Caco-2 (cell line): ENCODE data around the gene KIF1B. TPM values are rescaled to one million over a fixed set of nuclear protein-coding genes. Genes with fewer than 3 reads are reported as not detected.
"Not testable (repeated sequence)": the region's sequence is repeated elsewhere in the genome, so short reads cannot be mapped to it uniquely, and the experiment has no call there.

ENCODE experiments used
- BruUV-seq: library from RNA; stranded (reverse); fragments of 400-500 nt; replicated peaks from 2 replicates; lab custom pipeline; 2021; lab: Mats Ljungman, UMichigan
- CTCF ChIA-PET: fragments of 300-600 bp; sonication (Branson Sonifier 250); formaldehyde crosslinking; loops from one replicate; lab custom pipeline; 2022; ENCODE audit warnings: antibody characterized with exemption; lab: Charles Lee
- POLR2A ChIA-PET: fragments of 300-600 bp; sonication (Branson Sonifier 250); formaldehyde crosslinking; loops from one replicate; lab custom pipeline; 2022; ENCODE audit warnings: antibody characterized with exemption; lab: Charles Lee
- DNase-seq, 2 experiments: peaks; one replicate each; pipeline versions ENCODE4 v3.0.0 to v3.0.0-alpha.2; 2020 to 2022
- H3K27me3 ChIP-seq: replicated peaks from 2 replicates; pipeline ENCODE4 v1.6.0; 2011; ENCODE audit warnings: low read length; ENCODE audit not compliant: control insufficient read depth, insufficient read depth
- H3K36me3 ChIP-seq: 2 replicates; pipeline ENCODE4 v1.5.1; 2011; ENCODE audit warnings: low read length; ENCODE audit not compliant: control insufficient read depth, insufficient read depth
- H3K4me1 ChIP-seq: fragments of 250-450 bp; sonication (Bioruptor Pico); 2 replicates; pipeline ENCODE4 v1.5.1; 2020; ENCODE audit warnings: mild to moderate bottlenecking
- H3K4me3 ChIP-seq: 2 replicates; pipeline ENCODE4 v1.5.1; 2011; ENCODE audit warnings: low read depth, mild to moderate bottlenecking, control low read depth, low read length
- H3K9me3 ChIP-seq: fragments of 250-450 bp; sonication (Bioruptor Pico); 2 replicates; pipeline ENCODE4 v1.5.1; 2020; ENCODE audit warnings: mild to moderate bottlenecking, moderate library complexity
- H3K27ac Mint-ChIP-seq: one replicate; pipeline ENCODE4 v1.8.0; 2022; ENCODE audit warnings: mixed read lengths; ENCODE audit not compliant: unreplicated experiment
- H3K27me3 Mint-ChIP-seq: one replicate; pipeline ENCODE4 v1.8.0; 2022; ENCODE audit warnings: mixed read lengths; ENCODE audit not compliant: insufficient read depth, unreplicated experiment
- H3K36me3 Mint-ChIP-seq: one replicate; pipeline ENCODE4 v1.8.0; 2022; ENCODE audit warnings: mild to moderate bottlenecking, mixed read lengths; ENCODE audit not compliant: insufficient read depth, unreplicated experiment
- H3K4me1 Mint-ChIP-seq: one replicate; pipeline ENCODE4 v1.8.0; 2022; ENCODE audit warnings: low read depth, mixed read lengths; ENCODE audit not compliant: unreplicated experiment
- H3K4me3 Mint-ChIP-seq: one replicate; pipeline ENCODE4 v1.8.0; 2022; ENCODE audit warnings: mild to moderate bottlenecking, moderate library complexity, mixed read lengths; ENCODE audit not compliant: unreplicated experiment
- H3K9me3 Mint-ChIP-seq: one replicate; pipeline ENCODE4 v1.8.0; 2022; ENCODE audit warnings: mixed read lengths; ENCODE audit not compliant: unreplicated experiment
- intact Hi-C: fragments of 100-400 bp; cut with micrococcal nuclease; formaldehyde crosslinking; loops from one replicate; pipeline ENCODE4 v1.10.0; 2022; ENCODE audit not compliant: unreplicated experiment
- total RNA-seq: library from RNA; stranded (reverse); gene quantifications from 2 replicates; pipeline ENCODE4 v1.2.3, GENCODE V29; 2022
- TF ChIP-seq, protein P1 (sequence below), 2 experiments: fragments of 200-600 bp in 1 of 2; IDR thresholded peaks; 1 replicate in 1 of 2; 2 replicates in 1 of 2; pipeline versions ENCODE4 v1.5.1 to v1.8.0; 2011 to 2022; ENCODE audit warnings: antibody characterized with exemption in 1 of 2, control low read depth in 1 of 2, inconsistent platforms in 1 of 2, low read depth in 1 of 2, low read length in 1 of 2, mild to moderate bottlenecking in 1 of 2, moderate library complexity in 1 of 2; ENCODE audit not compliant: insufficient read depth in 1 of 2, severe bottlenecking in 1 of 2, unreplicated experiment in 1 of 2

The KIF1B gene
- total RNA-seq, 1 experiment from 2014 or later = 41.1 TPM

DNA sequence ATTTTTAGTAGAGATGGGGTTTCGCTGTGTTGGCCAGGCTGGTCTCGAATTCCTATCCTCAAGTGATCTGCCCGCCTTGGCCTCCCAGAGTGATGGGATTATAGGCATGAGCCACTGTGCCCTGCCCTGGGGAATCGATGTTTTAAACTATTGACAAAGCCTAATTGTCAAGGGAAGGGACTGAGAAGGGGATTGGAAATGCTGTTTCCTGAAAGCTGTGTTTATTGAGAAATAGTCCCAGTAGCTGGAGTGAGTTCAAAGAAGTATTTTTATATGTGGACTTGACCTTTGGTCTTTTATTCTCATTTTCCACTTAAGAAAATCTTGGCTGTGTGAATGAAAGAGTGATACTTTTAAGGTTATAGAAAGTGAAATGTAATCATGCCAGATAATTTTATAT lies 47.5 kb downstream of the KIF1B start:
- Mint-ChIP-seq H3K9me3 (no peaks in the 10 kb centered on the region), H3K4me1 (no peaks in the 10 kb centered on the region), H3K4me3 (no peak overlapping the region), H3K27me3 (no peaks in the 10 kb centered on the region), H3K27ac (no peak overlapping the region), H3K36me3 (peaks cover 17% of the 10 kb centered on the region)
- DNase-seq = no peak
- TF ChIP-seq, protein P1, sequence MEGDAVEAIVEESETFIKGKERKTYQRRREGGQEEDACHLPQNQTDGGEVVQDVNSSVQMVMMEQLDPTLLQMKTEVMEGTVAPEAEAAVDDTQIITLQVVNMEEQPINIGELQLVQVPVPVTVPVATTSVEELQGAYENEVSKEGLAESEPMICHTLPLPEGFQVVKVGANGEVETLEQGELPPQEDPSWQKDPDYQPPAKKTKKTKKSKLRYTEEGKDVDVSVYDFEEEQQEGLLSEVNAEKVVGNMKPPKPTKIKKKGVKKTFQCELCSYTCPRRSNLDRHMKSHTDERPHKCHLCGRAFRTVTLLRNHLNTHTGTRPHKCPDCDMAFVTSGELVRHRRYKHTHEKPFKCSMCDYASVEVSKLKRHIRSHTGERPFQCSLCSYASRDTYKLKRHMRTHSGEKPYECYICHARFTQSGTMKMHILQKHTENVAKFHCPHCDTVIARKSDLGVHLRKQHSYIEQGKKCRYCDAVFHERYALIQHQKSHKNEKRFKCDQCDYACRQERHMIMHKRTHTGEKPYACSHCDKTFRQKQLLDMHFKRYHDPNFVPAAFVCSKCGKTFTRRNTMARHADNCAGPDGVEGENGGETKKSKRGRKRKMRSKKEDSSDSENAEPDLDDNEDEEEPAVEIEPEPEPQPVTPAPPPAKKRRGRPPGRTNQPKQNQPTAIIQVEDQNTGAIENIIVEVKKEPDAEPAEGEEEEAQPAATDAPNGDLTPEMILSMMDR (IDR thresholded peaks at IDR 0.05; ENCODE audit: insufficient read depth in 1 of 2, low read depth in 1 of 2, low read length in 1 of 2, severe bottlenecking in 1 of 2, unreplicated experiment in 1 of 2) = no peak
- ChIA-PET CTCF (no interaction called here), POLR2A (no interaction called here)
- BruUV-seq = no TSS peak
- intact Hi-C loops = no loop called here
- H3K27me3 ChIP-seq = no peaks in the 10 kb centered on the region
- no peaks in the 10 kb centered on the region for H3K36me3 ChIP-seq
- no peaks in the 10 kb centered on the region for H3K4me1 ChIP-seq
- no peaks in the 10 kb centered on the region for H3K9me3 ChIP-seq
- H3K4me3 ChIP-seq = no peak overlapping the region

DNA sequence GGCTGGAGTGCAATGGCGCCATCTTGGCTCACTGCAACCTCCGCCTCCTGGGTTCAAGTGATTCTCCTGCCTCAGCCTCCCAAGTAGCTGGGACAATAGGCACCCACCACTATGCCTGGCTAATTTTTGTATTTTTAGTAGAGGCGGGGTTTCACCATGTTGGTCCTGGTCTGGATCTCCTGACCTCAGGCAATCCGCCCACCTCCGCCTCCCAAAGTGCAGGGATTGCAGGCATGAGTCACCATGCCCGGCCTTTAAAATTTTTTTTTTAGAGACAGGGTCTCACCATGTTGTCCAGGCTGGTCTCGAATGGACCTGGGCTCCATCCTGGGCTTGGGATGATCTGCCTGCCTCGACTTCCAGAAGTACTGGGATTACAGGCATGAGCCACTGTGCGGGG lies 49.2 kb downstream of the KIF1B start:
- CTCF ChIA-PET = interaction anchor here (1.0 kb wide), 1 partner anchor 49 kb away, joined by 4 read pairs; the partner anchor contains the start of gene KIF1B
- H3K4me3 Mint-ChIP-seq, H3K4me3 ChIP-seq, POLR2A ChIA-PET, H3K4me1 Mint-ChIP-seq, H3K27me3 Mint-ChIP-seq, H3K27me3 ChIP-seq, DNase-seq, H3K27ac Mint-ChIP-seq, H3K36me3 ChIP-seq, H3K9me3 Mint-ChIP-seq, H3K4me1 ChIP-seq, intact Hi-C loops, H3K9me3 ChIP-seq, BruUV-seq: not testable (repeated sequence)
- H3K36me3 Mint-ChIP-seq = peaks cover 28% of the 10 kb centered on the region

DNA sequence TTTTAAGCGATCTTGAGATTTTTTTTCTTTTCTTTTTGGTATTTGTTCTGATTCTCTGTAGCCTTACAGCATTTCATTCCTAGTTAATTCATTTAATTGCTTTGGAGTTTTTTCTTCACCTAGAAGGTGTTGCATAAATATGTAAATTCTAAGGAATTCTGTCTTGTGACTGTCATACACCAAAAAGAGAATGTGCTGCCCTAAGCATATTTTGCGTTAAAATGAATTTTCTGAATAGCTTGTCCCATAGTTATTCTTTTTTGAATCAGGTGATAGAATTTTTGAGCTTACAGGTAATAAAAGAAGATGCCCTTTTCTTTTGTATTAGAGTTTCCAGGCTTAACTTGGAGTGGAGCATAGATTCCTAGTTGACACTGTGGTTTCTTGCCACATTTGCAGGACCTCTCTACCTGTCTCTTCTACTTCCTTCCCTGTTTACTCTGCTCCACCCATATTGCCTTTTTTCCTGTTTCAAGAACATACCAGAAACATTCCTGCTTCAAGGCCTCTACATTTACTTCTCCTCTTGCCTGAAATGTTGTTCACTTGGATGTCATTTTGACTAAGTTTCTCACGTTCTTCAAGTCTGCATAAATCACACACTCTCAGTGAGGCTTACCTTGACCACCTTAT lies 53.2 kb downstream of the KIF1B start:
- no peak for DNase-seq
- Histone ChIP-seq H3K36me3 (peaks cover 1% of the 10 kb centered on the region; the same call in 1 of the 2 replicates), H3K4me1 (no peaks in the 10 kb centered on the region), H3K27me3 (no peaks in the 10 kb centered on the region), H3K4me3 (no peak overlapping the region), H3K9me3 (no peaks in the 10 kb centered on the region)
- peaks cover 23% of the 10 kb centered on the region for H3K36me3 Mint-ChIP-seq
- no peaks in the 10 kb centered on the region for H3K9me3 Mint-ChIP-seq
- H3K4me1 Mint-ChIP-seq = no peaks in the 10 kb centered on the region
- intact Hi-C loops = no loop called here
- H3K27me3 Mint-ChIP-seq = no peaks in the 10 kb centered on the region
- TF ChIP-seq, protein P1 (IDR thresholded peaks at IDR 0.05; ENCODE audit: insufficient read depth in 1 of 2, low read depth in 1 of 2, low read length in 1 of 2, severe bottlenecking in 1 of 2, unreplicated experiment in 1 of 2) = no peak
- POLR2A ChIA-PET = no interaction called here
- H3K4me3 Mint-ChIP-seq = no peak overlapping the region
- H3K27ac Mint-ChIP-seq = no peak overlapping the region
- no TSS peak for BruUV-seq
- CTCF ChIA-PET = no interaction called here
